NT2/D1 (cell line): ENCODE results near the gene VAV3.

Source experiments
- DNase-seq: peaks from one replicate; pipeline ENCODE4 v3.0.0-alpha.2; 2011; ENCODE audit warnings: low read depth, low spot score
- H3K27me3 ChIP-seq: 2 replicates; pipeline ENCODE4 v1.6.0; 2011; ENCODE audit warnings: mild to moderate bottlenecking; ENCODE audit not compliant: insufficient read length, insufficient read depth
- H3K36me3 ChIP-seq: 2 replicates; pipeline ENCODE4 v1.6.1; 2011; ENCODE audit warnings: mild to moderate bottlenecking, low read length, mixed read lengths; ENCODE audit not compliant: insufficient read depth, insufficient read length
- H3K4me1 ChIP-seq: 2 replicates; pipeline ENCODE4 v1.5.1; 2011; ENCODE audit not compliant: insufficient read depth, insufficient read length
- H3K4me3 ChIP-seq: 2 replicates; pipeline ENCODE4 v1.5.1; 2011; ENCODE audit warnings: low read depth; ENCODE audit not compliant: insufficient read length
- H3K9ac ChIP-seq: 2 replicates; pipeline ENCODE4 v1.6.0; 2011; ENCODE audit warnings: low read depth; ENCODE audit not compliant: insufficient read length
- H3K9me3 ChIP-seq: 2 replicates; pipeline ENCODE4 v1.5.1; 2011; ENCODE audit warnings: mild to moderate bottlenecking, low read length; ENCODE audit not compliant: insufficient read depth
- SUZ12 ChIP-seq: IDR thresholded peaks from 2 replicates; pipeline ENCODE4 v1.6.1; 2011; ENCODE audit not compliant: insufficient read length, insufficient read depth; ENCODE audit errors: extremely low read depth
- YY1 ChIP-seq: IDR thresholded peaks from 2 replicates; pipeline ENCODE4 v1.6.1; 2011; ENCODE audit not compliant: insufficient read length, insufficient read depth
- ZNF274 ChIP-seq: IDR thresholded peaks from 2 replicates; pipeline ENCODE4 v1.6.1; 2011; ENCODE audit warnings: mild to moderate bottlenecking, low read depth, low read length

The VAV3 gene

DNA sequence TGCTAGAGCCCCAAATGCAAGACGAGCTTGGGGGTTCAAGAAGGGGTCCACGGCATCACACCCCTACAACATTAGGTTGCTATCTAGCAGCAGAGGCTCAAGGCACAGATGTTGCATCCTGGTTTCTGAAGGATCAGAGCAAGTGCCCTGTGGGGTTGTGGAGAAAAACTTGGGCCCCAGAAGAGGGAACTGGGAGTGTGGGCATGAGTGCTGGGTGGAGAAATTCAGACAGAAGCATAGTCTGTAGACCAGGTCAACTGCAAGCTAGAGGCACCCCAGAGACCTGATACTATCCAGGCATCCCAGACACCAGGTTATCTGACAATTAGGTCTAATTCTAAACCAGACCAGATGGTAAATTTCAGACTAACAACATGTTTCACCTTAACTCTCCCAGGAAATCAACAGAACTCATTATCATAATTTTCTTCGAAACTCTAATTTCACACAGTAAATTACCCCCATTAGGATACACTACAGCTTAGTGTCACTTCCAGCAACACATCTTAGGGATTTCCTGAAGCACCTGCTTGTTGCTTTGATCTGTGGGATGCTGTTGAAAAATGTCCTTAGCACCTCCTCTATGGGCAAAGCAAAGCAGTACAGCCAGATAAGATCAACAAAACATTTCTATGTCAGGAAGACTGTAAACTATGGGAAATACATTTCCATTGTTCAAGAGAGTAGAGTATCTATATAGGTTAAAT is 179.3 kb downstream of the VAV3 start:
- Histone ChIP-seq H3K9ac (no peak overlapping the region), H3K4me1 (no peaks in the 10 kb centered on the region)
- no peak for DNase-seq

DNA sequence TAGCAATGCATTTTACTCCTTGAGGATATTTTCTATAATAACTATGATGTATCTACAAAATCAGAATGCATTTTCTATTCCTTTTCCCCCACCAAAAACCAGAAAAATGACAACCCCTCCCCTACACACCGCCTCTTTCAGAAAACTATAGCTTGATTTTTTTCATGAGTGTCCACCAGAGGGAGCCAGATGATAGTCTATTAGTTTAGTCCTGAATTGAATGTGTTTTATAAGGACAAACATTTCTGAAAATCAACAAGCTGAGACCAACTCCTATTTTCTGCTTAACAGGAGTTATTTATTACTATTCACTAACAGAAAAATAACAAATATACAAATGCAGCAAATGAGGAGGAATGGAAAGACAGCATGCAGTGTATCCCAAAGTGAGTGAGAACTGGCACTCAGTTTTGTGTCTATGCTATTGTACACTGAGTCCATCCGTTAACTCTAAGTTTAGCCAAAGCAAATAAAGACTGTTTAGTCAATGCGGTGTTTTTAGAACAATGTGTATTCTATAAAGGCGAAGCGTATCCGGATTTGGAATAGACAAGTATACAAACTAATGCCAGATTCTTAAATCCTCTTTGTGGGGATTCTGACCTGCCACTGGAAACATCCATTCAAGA is 182.6 kb downstream of the VAV3 start:
- peak; percentile 35 for DNase-seq
- no peak overlapping the region for H3K4me3 ChIP-seq
- H3K9ac ChIP-seq, result no peak overlapping the region
- H3K36me3 ChIP-seq, result no peaks in the 10 kb centered on the region
- H3K4me1 ChIP-seq, result no peaks in the 10 kb centered on the region
- no peaks in the 10 kb centered on the region for H3K27me3 ChIP-seq
- TF ChIP-seq ZNF274 (no peak), SUZ12 (no peak), YY1 (no peak)
- H3K9me3 ChIP-seq, result no peaks in the 10 kb centered on the region

More for the DNA sequence above, 179.3 kb downstream of the VAV3 start:
- Histone ChIP-seq H3K36me3 (no peaks in the 10 kb centered on the region), H3K4me3 (no peak overlapping the region), H3K27me3 (no peaks in the 10 kb centered on the region), H3K9me3 (no peaks in the 10 kb centered on the region)
- no peak for TF ChIP-seq ZNF274
- TF ChIP-seq YY1, result no peak
- TF ChIP-seq SUZ12, result no peak

DNA sequence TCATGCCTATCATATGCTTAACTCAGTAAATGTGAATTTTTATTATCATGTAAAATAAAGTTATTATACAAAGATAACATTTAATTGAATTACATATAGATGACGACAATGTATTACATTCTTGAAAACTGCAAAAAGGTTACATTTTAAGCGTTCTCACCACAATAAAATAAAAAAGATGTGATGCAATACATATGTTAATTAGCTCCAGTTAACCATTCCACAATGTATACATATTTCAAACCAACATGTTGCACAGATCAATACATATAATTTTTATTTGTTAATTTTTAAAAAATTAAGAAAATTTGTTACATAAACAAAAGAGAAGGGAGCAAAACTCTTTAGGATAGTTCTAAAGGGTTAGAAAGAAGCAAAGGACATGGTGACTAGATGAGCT is 183.7 kb downstream of the VAV3 start:
- Histone ChIP-seq H3K4me3 (no peak overlapping the region), H3K36me3 (no peaks in the 10 kb centered on the region), H3K4me1 (no peaks in the 10 kb centered on the region), H3K27me3 (no peaks in the 10 kb centered on the region), H3K9ac (no peak overlapping the region), H3K9me3 (no peaks in the 10 kb centered on the region)
- TF ChIP-seq YY1 (no peak), SUZ12 (no peak), ZNF274 (no peak)
- DNase-seq, result no peak

DNA sequence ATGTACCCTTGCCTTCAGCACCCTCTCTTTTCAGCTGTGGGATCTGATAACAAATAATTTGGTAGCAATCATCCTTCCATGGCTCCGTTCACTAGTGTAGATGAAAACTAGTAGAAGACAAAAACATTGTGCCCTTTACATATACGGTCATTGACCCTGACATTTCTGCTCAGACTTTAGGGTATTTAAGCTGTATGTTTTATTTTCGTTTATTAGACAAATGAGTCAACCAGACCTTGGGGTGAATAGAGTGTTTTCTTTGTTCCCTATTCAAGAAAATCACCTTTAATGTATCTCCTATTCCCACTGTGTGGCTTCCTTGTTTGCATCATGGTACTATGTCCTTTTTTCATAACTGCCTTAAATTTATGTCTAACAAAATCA is 187.3 kb downstream of the VAV3 start:
- H3K9me3 ChIP-seq, result no peaks in the 10 kb centered on the region
- DNase-seq, result no peak
- TF ChIP-seq SUZ12 (no peak), YY1 (no peak), ZNF274 (no peak)
- no peaks in the 10 kb centered on the region for H3K27me3 ChIP-seq
- H3K9ac ChIP-seq, result no peak overlapping the region
- H3K36me3 ChIP-seq, result no peaks in the 10 kb centered on the region
- H3K4me1 ChIP-seq, result no peaks in the 10 kb centered on the region
- H3K4me3 ChIP-seq, result no peak overlapping the region

DNA sequence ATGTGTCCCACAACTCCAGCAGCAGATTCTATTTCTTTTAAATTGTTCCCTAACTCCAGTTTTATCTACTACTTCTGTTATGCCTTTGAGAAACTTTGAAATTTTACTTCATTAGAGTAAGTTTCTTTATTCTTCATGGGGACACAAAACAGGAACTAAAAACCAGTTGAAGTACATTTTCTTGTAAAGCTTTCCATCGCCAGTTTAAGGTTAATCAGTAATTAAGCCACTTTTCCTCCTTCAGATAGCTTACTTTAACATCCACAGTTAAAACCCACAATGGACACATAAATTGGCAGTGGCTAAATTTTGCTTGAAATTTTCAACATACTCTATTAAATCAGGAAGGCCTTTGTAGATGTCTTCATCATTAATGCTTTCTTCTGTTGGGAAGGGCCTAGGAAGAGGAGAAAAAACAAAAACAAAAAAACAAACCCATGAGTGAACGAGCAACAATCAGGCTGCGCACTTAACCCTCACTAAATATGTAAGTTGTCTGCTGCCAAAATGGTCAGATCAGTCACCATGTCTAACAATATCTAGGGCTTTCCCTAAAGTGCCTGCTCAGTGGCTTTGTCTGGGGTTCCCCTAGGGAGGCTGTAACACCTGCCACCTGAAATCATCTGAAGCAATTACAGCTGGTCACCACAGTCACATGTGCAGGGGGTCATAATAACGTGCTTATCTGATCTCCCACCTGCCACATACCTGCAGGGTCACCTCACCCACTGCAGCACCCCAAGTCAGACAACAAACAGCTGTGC is 187.9 kb downstream of the VAV3 start:
- no peaks in the 10 kb centered on the region for H3K9me3 ChIP-seq
- TF ChIP-seq SUZ12 (no peak), YY1 (no peak), ZNF274 (no peak)
- H3K4me3 ChIP-seq, result no peak overlapping the region
- H3K27me3 ChIP-seq, result no peaks in the 10 kb centered on the region
- no peaks in the 10 kb centered on the region for H3K4me1 ChIP-seq
- no peak overlapping the region for H3K9ac ChIP-seq
- no peaks in the 10 kb centered on the region for H3K36me3 ChIP-seq
- no peak for DNase-seq

DNA sequence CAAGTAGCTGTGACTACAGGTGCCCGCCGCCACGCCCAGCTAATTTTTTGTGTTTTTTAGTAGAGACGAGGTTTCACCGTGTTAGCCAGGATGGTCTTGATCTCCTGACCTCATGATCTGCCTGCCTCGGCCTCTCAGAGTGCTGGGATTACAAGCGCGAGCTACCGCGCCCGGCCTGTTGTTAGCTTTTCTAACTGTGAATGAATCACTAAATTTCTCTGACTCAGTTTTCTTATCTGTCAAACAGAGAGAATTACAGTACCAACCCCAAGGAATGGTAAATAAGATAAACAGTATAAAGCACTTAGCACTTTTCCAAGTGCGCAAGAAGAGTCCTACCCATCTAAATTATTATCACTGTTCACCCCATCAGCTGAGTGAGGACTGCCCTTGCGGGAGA is 193.6 kb downstream of the VAV3 start:
- no peak for DNase-seq
- H3K4me1 ChIP-seq, result no peaks in the 10 kb centered on the region
- TF ChIP-seq YY1, result no peak
- no peak for TF ChIP-seq SUZ12
- TF ChIP-seq ZNF274, result no peak
- no peaks in the 10 kb centered on the region for H3K36me3 ChIP-seq
- H3K27me3 ChIP-seq, result no peaks in the 10 kb centered on the region
- H3K9ac ChIP-seq, result no peak overlapping the region
- no peaks in the 10 kb centered on the region for H3K9me3 ChIP-seq
- no peak overlapping the region for H3K4me3 ChIP-seq

DNA sequence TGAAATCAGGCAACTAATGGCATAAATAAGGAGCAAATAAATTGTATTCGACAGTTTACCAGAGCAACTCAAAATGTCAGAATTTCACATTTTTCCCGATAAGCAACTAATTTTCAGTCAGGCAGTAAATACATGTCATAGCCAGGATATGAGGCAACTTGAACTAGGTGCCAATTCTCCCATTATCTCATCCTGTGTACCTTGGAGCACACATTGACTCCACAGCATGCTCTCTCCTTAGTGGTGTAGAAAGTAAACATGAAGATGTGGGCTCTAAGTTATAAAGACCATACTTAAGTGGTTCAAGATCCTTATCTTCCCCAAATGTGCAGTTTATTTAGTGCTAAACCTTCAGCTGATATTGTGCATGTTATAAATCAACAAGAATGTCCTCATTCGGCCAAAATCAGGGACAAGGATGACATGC is 197.8 kb downstream of the VAV3 start:
- H3K36me3 ChIP-seq, result no peaks in the 10 kb centered on the region
- no peak overlapping the region for H3K4me3 ChIP-seq
- DNase-seq, result no peak
- no peaks in the 10 kb centered on the region for H3K4me1 ChIP-seq
- no peak overlapping the region for H3K9ac ChIP-seq
- TF ChIP-seq SUZ12, result no peak
- TF ChIP-seq YY1, result no peak
- TF ChIP-seq ZNF274, result no peak
- H3K27me3 ChIP-seq, result no peaks in the 10 kb centered on the region
- H3K9me3 ChIP-seq, result no peaks in the 10 kb centered on the region
